OCI-LY3 (cell line): ENCODE results near the gene FAM83B.

ENCODE experiments used
- CTCF ChIP-seq: fragments of 200-600, 300-600 bp; sonication (generic); IDR thresholded peaks from 2 replicates; pipeline ENCODE4 v1.5.1; 2014; ENCODE audit warnings: antibody characterized with exemption, low read length, low read depth
- EZH2phosphoT487 ChIP-seq: fragments of 200-600 bp; shearing (Covaris generic); IDR thresholded peaks from 2 replicates; pipeline ENCODE4 v1.6.1; 2018; ENCODE audit warnings: antibody characterized with exemption, mixed run types, low read depth

DNA sequence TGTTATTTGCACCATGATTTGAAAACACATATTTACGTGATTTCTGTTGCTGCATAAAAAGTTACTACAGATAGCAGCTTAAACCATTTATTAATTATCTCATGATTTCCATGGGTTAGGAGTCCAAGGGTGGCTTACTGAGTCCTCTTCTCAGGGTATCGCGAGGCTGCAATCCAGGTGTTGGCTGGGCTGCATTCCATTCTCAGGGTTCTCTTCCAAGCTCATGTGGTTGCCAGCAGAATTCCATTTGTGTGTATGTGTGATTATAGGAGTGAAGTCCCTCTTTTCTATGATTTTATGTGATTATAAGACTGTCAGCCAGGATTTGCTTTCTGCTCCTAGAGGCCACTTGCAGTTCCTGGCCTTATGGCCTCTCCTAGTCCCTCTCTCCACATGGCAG is 135.1 kb downstream of the FAM83B start:
- TF ChIP-seq CTCF (no peak), EZH2phosphoT487 (no peak)
